Fibroblast of pulmonary artery (primary cell): Measurements from ENCODE around the gene HNF1A.

Experiments used
- DNase-seq: peaks from one replicate; pipeline ENCODE4 v3.0.0-alpha.2; 2010; ENCODE audit warnings: low read depth
- H3K4me3 ChIP-seq: replicated peaks from 2 replicates; pipeline ENCODE4 v1.5.1; 2011; ENCODE audit warnings: low read depth, mild to moderate bottlenecking, control low read depth, low read length, moderate library complexity
- TF ChIP-seq, protein P1 (sequence below): IDR thresholded peaks from 2 replicates; pipeline ENCODE4 v1.5.1; 2011; ENCODE audit warnings: mild to moderate bottlenecking, control low read depth, low read length, inconsistent platforms; ENCODE audit errors: missing control alignments

HNF1A gene

DNA sequence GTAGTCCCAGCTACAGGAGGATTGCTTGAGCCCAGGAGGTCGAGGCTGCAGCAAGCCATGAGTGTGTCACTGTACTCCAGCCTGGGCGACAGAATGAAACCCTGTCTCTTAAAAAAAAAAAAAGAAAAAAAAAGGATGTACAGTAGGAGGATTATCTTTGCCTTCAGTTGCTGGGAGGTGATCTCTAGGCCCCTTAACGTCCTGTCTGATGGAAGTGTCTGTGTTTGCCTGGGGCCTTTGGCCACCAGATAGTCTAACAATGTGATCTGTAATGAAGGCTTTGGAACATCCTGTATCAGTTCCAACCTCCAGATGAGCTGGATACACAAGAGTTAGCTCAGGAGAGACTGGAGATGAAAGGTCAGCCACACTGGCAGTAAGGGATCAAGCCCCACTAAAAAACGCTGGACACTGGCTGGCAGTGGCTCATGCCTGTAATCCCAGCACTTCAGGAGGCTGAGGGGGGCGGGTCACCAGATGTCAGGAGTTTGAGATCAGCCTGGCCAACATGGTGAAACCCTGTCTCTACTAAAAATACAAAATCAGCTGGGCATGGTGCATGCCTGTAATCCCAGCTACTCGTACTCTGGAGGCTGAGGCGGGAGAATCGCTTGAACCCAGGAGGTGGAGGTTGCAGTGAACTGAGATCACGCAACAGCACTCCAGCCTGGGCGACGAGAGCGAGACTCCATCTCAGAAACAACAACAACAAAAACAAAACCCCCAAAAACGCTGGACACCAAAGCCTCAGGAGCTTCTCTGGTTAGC, 19.0 kb upstream of the HNF1A start:
- TF ChIP-seq, protein P1, sequence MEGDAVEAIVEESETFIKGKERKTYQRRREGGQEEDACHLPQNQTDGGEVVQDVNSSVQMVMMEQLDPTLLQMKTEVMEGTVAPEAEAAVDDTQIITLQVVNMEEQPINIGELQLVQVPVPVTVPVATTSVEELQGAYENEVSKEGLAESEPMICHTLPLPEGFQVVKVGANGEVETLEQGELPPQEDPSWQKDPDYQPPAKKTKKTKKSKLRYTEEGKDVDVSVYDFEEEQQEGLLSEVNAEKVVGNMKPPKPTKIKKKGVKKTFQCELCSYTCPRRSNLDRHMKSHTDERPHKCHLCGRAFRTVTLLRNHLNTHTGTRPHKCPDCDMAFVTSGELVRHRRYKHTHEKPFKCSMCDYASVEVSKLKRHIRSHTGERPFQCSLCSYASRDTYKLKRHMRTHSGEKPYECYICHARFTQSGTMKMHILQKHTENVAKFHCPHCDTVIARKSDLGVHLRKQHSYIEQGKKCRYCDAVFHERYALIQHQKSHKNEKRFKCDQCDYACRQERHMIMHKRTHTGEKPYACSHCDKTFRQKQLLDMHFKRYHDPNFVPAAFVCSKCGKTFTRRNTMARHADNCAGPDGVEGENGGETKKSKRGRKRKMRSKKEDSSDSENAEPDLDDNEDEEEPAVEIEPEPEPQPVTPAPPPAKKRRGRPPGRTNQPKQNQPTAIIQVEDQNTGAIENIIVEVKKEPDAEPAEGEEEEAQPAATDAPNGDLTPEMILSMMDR = no peak
- H3K4me3 ChIP-seq = no peak overlapping the region
- DNase-seq = no peak

DNA sequence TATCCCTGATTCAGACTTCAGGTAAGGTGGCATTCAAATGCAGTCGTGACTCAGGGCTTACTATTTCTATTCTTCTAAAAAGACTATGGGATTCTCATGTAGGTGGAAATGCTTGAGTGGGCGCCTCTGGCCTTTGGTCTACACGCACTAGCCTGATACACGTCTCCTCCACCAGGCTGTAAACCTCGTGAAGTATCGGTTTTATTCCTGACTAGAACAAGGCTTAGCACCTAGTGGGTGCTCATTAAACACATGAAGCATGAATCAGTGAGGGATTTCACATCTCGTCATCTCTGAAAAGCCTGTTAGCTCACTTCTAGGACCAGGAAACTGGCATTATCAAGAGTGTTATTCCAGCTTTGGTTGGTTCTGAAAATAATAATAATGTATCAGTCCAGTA, 17.7 kb upstream of the HNF1A start:
- DNase-seq = no peak
- no peak overlapping the region for H3K4me3 ChIP-seq
- TF ChIP-seq, protein P1 = no peak

DNA sequence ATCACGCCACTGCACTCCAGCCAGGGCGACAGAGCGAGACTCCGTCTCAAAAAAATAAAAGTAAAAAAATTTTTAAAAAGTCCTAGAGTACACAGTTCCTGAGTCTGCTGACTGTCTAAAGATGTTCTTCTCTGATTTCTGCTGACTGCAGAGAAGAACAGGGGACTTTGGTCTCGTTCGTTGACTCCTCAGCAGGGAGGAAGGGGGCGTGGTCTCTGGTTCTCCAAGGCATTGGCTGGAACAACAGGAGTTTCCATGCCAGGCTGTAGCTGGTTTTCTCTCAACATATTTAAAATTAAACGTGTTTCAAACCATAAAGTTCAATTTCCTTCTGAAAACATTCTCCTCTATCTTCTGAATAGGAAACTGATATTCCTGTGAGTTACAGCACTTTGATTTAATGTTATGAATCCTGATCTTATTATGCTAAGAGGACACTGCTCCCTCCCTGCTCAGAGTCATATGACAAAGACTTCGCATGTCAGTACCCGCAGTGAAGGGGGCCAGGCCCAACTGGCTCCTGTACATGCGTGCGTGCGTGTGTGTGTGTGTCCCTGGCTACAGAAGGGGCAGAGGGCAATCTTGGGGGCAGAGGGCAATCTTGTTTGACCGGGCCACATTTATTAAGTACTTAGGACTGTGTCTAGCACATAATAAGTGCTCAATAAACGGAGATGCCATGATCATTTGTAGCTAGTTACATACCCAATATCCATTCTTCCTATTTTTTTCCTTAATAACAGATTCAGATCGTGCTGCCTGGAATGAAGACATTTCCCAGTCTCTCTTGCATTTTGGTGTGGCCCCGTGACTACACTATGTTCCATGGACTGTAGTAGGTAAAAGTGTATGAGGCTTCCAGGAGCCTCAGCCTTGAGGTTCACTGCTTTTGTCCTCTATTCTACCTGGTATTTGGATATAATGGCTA, 16.5 kb upstream of the HNF1A start:
- DNase-seq = no peak
- TF ChIP-seq, protein P1 = no peak
- no peak overlapping the region for H3K4me3 ChIP-seq

DNA sequence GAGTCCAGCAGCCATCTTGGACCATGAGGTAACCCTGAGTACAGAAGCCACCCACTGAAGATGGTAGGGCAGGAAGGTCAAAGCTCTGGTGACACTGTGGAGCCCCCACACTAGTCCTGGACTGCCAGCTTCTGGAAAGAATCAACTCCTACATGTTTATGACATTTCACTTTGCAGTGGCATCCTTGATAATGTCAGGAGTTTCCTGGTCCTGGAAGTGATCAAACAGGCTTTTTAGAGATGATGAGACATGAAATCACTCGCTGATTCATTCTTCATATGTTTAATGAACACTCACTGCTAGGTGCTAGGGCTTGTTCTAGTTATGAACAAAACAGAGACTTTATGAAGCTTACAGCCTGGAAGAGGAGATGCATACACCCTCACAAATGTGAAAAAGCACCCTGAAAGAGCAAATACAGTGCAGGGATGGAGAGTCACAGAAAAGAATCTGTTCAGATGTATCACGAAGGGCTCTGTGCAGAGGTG, 15.8 kb upstream of the HNF1A start:
- no peak for DNase-seq
- TF ChIP-seq, protein P1 = no peak
- H3K4me3 ChIP-seq = no peak overlapping the region

DNA sequence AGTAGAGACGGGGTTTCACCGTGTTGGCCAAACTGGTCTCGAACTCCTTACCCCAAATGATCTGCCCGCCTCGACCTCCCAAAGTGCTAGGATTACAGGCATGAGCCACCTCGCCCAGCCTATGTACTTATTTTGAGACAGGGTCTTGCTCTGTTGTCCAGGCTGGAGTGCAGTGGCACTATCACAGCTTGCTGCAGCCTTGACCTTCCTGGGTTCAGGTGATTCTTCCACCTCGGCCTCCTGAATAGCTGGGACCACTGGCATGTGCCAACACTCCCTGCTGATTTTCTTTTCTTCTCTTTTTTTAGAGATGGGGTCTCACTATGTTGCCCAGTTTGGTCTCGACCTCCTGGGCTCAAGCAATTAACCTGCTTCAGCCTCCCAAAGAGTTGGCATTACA, 14.0 kb upstream of the HNF1A start:
- DNase-seq = no peak
- no peak overlapping the region for H3K4me3 ChIP-seq
- TF ChIP-seq, protein P1 = no peak

DNA sequence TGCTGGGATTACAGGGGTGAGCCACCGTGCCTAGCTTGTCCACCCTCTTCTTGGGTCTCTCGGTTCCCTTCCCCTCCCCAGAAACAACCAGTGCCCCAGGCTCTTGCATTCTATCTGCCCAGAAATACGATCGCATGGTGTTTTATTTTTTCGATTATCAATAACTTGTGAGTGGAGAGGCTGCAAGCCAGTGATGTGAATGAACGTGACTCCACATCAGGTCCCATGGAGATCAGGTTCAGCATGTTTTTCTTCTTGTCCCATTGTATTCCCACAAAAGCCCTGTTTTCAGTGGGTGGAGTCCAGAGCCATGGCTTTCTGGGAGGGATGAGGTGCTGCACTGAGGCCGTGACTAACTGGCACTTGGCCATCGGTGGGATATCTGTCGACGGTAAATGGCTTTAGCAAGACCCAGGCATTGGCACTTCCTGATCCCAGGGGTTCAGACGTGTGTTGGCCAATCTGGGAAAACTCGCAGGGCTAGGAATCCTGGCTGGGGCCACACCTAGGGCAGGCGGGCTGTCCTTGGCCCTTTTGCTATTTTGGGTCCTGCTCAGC, 12.7 kb upstream of the HNF1A start:
- H3K4me3 ChIP-seq = no peak overlapping the region
- TF ChIP-seq, protein P1 = no peak
- no peak for DNase-seq
